H1 (cell line): ENCODE results near the gene NOL4L. TPM values are rescaled to one million over a fixed set of nuclear protein-coding genes. Genes with fewer than 3 reads are reported as not detected.

Experiments used
- BRCA1 ChIP-seq: IDR thresholded peaks from 2 replicates; pipeline ENCODE4 v1.6.1; 2012; ENCODE audit warnings: low read depth, low read length, improper control_type of control experiment
- CHD7 ChIP-seq: fragments of 300-600 bp; sonication (generic); IDR thresholded peaks from 2 replicates; pipeline ENCODE4 v1.7.1; 2012; ENCODE audit warnings: low read length, moderate library complexity, mild to moderate bottlenecking, inconsistent platforms; ENCODE audit not compliant: insufficient replicate concordance
- CREB1 ChIP-seq: IDR thresholded peaks from 2 replicates; pipeline ENCODE4 v1.6.1; 2012; ENCODE audit warnings: inconsistent platforms
- EP300 ChIP-seq, 2 experiments: IDR thresholded peaks; 1 replicate in 1 of 2; 2 replicates in 1 of 2; pipeline ENCODE4 v1.6.1; 2011 to 2012; ENCODE audit warnings: low read depth in 2 of 2, low read length in 2 of 2, mild to moderate bottlenecking in 2 of 2, borderline replicate concordance in 1 of 2, inconsistent platforms in 1 of 2, moderate library complexity in 1 of 2
- RXRA ChIP-seq: IDR thresholded peaks from 2 replicates; pipeline ENCODE4 v1.6.1; 2011; ENCODE audit warnings: low read depth, mild to moderate bottlenecking, low read length, moderate library complexity; ENCODE audit not compliant: insufficient read depth
- SAP30 ChIP-seq: fragments of 300-600 bp; sonication (generic); IDR thresholded peaks from 2 replicates; pipeline ENCODE4 v1.7.1; 2012; ENCODE audit warnings: low read length, moderate library complexity, mild to moderate bottlenecking, inconsistent platforms; ENCODE audit not compliant: insufficient read depth, insufficient replicate concordance
- polyA plus RNA-seq, 7 experiments: library from polyadenylated mRNA; depleted of rRNA in 3 of 7; stranded (reverse) in 5 of 7; unstranded in 2 of 7; fragments of >200 nt in 5 of 7; fragments of 200-250 nt in 2 of 7; gene quantifications; 1 replicate in 5 of 7; 2 replicates in 1 of 7; 4 replicates in 1 of 7; pipeline versions ENCODE4 v1.2.1 to v1.2.3, GENCODE V29; 2011 to 2013; ENCODE audit warnings: missing spikeins in 2 of 7, mixed read lengths in 2 of 7
- total RNA-seq: library from RNA; stranded (reverse); fragmentation: NEBNext Ultra II Directional; extraction: Animal tissue kit (Norgen Biotek cat#: 25700); gene quantifications from 2 replicates; pipeline ENCODE4 v1.2.1, GENCODE V29; 2021

NOL4L gene
- total and polyA plus RNA-seq, 2 of the 8 experiments (the other 6 are each of a cell fraction or from before 2014, with no cell fraction given), result 15.3 to 23.7 TPM

- TF ChIP-seq CHD7, result no peak
- TF ChIP-seq SAP30, result no peak
- TF ChIP-seq EP300 (IDR thresholded peaks at IDR 0.05; ENCODE audit: borderline replicate concordance in 1 of 2, low read depth in 2 of 2, low read length in 2 of 2), result no peak
- no peak for TF ChIP-seq BRCA1
- TF ChIP-seq RXRA, result no peak
- TF ChIP-seq CREB1, result no peak
Measured at GRCh38 chr20:32495217-32495565, 89.9 kb downstream of the NOL4L start (continued).
